Right cardiac atrium (tissue), 5 donors: ENCODE measurements around the gene STK38L. TPM values are rescaled to one million over a fixed set of nuclear protein-coding genes. Genes with fewer than 3 reads are reported as not detected.

Experiments used
- ATAC-seq, 2 donors: fragments of 200-7000 bp; cut with Tn5 transposase; one replicate each; pipeline versions ENCODE4 v1.8.0 to v1.9.1; 2020; ENCODE audit warnings: moderate library complexity in 2 of 2, mild to moderate bottlenecking in 1 of 2
- DNase-seq, 3 donors: peaks; one replicate each; pipeline ENCODE4 v3.0.0-alpha.2; 2020
- H3K27ac ChIP-seq: one replicate; pipeline ENCODE4 v1.5.1; 2013; ENCODE audit warnings: mild to moderate bottlenecking, low read length, control low read depth, moderate library complexity
- H3K27me3 ChIP-seq: one replicate; pipeline ENCODE4 v1.6.1; 2013; ENCODE audit not compliant: control insufficient read depth, insufficient read depth
- H3K4me1 ChIP-seq: one replicate; pipeline ENCODE4 v1.6.1; 2013; ENCODE audit warnings: low read length; ENCODE audit not compliant: control insufficient read depth, insufficient read depth
- H3K4me3 ChIP-seq: one replicate; pipeline ENCODE4 v1.5.1; 2013; ENCODE audit warnings: low read length, control low read depth
- H3K9me3 ChIP-seq: one replicate; pipeline ENCODE4 v1.6.1; 2013; ENCODE audit warnings: low read length; ENCODE audit not compliant: control insufficient read depth
- WGBS: extraction: QIAGEN DNeasy Blood & Tissue Kit; methylation state at CpG from one replicate; pipeline ENCODE4 v1.1.7; 2013; 5-methylcytosine and 5-hydroxymethylcytosine counted together
- intact Hi-C, 4 donors: fragments of 100-400 bp; cut with DNase I; formaldehyde crosslinking; loops; one replicate each; pipeline versions ENCODE4 v1.11.0 to v1.14.0; 2022 to 2023
- polyA plus RNA-seq: library from polyadenylated mRNA; stranded (reverse); fragments of 200-250 nt; gene quantifications from one replicate; pipeline ENCODE4 v1.2.3, GENCODE V29; 2013
- total RNA-seq, 4 donors: library from RNA; stranded (reverse); fragmentation: NEBNext Ultra II Directional; extraction: Animal tissue kit (Norgen Biotek cat#: 25700); gene quantifications; one replicate each; pipeline ENCODE4 v1.2.1, GENCODE V29; 2021
- donor health status: healthy with polysubstance abuse.
- donor health status: DM: no; HTN: yes; CAD: no.
- donor health status: DM: no; HTN: no; CAD: no.
- donor health status: DM: no; HTN: yes; CAD: no; lungs with severe emphysema.
- donor health status: DM: yes; HTN: yes; CAD: no.

Gene STK38L
- total and polyA plus RNA-seq, 5 donors = 19.5 to 160 (median 61.6) TPM

DNA sequence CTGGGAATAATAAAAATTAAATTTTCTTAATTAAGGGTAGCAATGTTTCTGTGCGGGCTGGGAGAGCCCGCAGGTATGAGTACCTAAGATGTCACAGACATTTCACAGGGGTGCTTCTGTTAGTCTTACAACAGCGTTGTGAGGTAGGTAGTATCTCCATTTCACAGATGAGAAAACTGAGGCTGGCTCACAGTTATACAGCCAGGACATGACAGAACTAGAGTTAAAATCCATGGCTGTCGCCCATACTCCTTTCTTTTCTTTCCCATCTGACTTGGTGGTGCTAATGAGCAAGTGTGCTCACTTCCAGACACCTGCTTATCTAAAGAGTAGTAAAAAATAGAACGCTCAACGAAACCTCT is 90.6 kb downstream of the STK38L start:
- H3K4me3 ChIP-seq = no peak overlapping the region

DNA sequence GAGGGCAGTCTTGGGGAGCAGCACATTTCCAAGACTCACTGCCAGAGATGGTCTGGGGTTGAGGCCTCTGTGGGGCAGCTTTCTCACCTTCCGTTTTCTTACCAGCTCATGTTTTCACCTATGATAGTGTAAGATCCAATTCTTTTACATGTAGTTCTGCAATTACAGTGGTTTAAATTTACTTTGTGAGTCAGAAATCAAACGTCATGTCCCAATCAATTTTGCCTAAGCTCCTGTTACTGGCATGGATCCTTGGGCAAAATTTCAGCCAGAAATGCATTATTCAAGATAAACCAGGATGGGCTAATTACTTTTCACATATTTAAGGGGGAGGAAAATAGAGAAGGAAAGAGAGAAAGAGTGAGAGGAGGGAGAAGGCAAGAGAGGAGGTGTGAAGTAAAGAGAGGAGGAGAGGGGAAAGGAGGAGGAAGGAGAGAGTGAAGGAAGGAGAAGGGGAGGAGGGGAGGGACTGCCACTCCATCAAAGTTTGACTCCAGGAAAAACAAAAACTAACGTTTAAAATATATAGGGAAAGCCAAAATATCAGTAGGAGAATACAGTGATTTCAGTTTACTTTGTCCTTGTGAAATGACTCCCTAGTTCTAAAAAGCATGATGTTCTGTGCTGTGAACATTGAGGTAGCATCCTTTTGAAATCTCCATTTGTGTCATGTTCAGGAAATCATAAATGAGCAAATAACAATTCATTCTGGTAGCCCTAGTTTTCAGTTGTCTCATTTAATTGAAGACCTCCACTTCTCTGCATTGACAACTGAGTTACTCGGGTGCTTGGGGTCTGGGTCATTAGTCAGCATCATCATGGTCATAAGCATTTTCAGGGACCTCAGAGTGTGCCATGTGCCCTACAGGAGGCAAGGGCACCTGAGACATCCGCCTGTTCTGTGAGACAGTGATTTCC is 91.5 kb downstream of the STK38L start:
- Histone ChIP-seq H3K27me3 (no peaks in the 10 kb centered on the region), H3K4me3 (no peak overlapping the region), H3K9me3 (no peaks in the 10 kb centered on the region), H3K4me1 (no peaks in the 10 kb centered on the region), H3K27ac (no peak overlapping the region)
- 69% methylated on average over 5 of the region's 5 CpGs for WGBS
- ATAC-seq = no peak
- no peak for DNase-seq
- intact Hi-C loops = no loop called here

More for the DNA sequence above, 90.6 kb downstream of the STK38L start:
- no peaks in the 10 kb centered on the region for H3K4me1 ChIP-seq
- no peak for ATAC-seq
- DNase-seq = no peak
- intact Hi-C loops = no loop called here
- no peaks in the 10 kb centered on the region for H3K27me3 ChIP-seq
- no peak overlapping the region for H3K27ac ChIP-seq
- WGBS = 73% methylated on average over 6 of the region's 6 CpGs
- H3K9me3 ChIP-seq = no peaks in the 10 kb centered on the region

DNA sequence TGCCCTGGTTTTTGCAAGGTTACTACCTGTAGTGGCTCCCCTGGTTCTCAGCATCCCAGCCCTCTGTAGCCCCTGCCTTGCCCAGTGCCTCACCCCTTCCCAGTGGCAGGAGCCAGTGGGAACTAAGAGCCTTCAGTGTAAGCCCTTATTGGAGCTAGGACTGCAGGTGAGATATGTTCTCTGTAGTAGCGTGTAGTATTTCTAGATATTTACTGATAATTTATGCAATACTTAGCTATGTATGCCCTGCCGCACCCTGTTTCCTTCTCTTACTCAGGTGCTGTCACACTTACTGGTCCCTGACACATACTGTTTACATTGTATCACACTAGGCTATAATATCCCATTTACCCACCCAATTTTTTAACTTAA is 92.2 kb downstream of the STK38L start:
- H3K27me3 ChIP-seq = no peaks in the 10 kb centered on the region
- WGBS = 96% methylated on average over 2 of the region's 2 CpGs
- no peaks in the 10 kb centered on the region for H3K9me3 ChIP-seq
- H3K4me1 ChIP-seq = no peaks in the 10 kb centered on the region
- DNase-seq (no peak), ATAC-seq (no peak)
- H3K4me3 ChIP-seq = no peak overlapping the region
- no peak overlapping the region for H3K27ac ChIP-seq
- intact Hi-C loops = no loop called here

DNA sequence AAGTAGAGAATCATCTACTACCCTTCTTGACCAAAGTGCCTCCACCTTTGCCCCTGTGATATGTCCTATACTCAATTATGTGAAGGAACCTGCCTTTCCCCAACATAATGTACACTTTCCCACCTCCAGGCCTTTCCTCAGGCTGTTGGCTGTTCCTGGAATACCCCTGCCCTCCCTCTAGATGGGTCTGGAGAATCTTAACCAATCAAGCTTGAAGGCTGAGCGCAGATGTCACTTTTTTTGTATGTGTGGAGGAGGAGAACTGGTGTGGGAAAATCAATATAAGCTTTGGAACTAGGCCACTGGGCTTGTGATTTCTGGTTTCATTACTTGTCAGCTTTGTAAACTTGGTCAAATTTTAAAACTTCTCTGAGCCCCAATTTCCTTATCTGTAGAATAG is 93.3 kb downstream of the STK38L start:
- H3K27me3 ChIP-seq = no peaks in the 10 kb centered on the region
- intact Hi-C loops = no loop called here
- H3K9me3 ChIP-seq = no peaks in the 10 kb centered on the region
- 97% methylated on average over 1 of the region's 1 CpG for WGBS
- no peak overlapping the region for H3K4me3 ChIP-seq
- DNase-seq (no peak), ATAC-seq (no peak)
- H3K4me1 ChIP-seq = no peaks in the 10 kb centered on the region
- no peak overlapping the region for H3K27ac ChIP-seq

DNA sequence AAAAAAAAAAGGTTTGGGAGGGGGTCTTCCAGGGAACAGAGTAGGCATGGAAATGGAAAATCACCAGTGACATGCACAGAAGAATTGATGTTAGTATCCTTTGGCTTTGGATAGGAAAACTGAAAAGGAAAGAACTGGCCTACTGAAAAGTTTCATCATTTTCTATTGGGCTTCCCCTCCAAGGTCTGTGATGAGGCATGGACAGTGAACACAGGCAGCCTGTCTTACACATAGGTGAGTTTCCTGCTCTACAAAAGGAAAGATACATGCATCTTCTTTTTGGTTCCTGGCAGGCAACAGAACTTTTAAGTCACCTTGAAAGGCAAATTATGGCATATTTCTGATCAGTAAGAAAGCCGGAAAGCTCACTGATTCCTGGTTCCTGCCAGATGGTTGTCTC is 94.4 kb downstream of the STK38L start:
- Histone ChIP-seq H3K4me1 (no peaks in the 10 kb centered on the region), H3K27me3 (no peaks in the 10 kb centered on the region), H3K27ac (no peak overlapping the region), H3K9me3 (no peaks in the 10 kb centered on the region), H3K4me3 (no peak overlapping the region)
- ATAC-seq (no peak), DNase-seq (no peak)
- WGBS = 92% methylated on average over 1 of the region's 1 CpG
- intact Hi-C loops = no loop called here

DNA sequence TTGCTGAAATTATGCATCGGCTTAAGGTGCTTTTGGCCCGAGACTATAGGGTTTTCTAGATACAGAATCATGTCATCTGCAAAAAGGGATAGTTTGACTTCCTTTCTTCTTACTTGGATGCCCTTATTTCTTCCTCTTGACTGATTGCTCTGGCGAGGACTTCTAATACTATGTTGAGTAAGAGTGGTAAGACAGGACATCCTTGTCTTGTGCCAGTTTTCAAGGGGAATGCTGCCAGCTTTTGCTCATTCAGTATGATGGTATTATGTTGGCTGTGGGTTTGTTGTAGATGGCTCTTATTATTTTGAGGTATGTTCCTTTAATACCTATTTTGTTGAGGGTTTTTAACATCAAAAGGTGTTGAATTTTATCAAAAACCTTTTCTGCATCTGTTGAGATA is 96.9 kb downstream of the STK38L start:
- Histone ChIP-seq H3K4me3 (no peak overlapping the region), H3K9me3 (no peaks in the 10 kb centered on the region), H3K27ac (no peak overlapping the region), H3K27me3 (no peaks in the 10 kb centered on the region), H3K4me1 (no peaks in the 10 kb centered on the region)
- 91% methylated on average over 3 of the region's 3 CpGs for WGBS
- ATAC-seq (no peak), DNase-seq (no peak)
- intact Hi-C loops = no loop called here

DNA sequence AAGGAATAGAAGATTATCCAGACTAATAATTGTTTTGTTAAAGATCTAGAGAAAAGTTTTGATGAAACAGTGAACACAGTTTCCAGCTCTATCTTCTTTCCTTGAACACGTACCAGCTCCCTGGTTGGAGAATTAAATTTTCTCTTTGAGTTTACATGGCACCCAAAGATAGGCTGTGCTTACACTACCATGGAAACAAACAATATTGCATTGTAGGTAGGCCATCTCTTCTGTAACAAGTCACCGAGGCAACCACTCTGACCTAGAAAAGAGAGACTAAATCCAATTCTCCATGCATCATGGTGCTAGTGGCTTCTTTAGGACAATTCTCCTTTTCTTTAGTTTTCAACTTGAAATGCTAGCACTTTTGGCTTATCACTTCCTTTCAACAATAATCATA is 98.5 kb downstream of the STK38L start:
- no peak overlapping the region for H3K4me3 ChIP-seq
- intact Hi-C loops = no loop called here

DNA sequence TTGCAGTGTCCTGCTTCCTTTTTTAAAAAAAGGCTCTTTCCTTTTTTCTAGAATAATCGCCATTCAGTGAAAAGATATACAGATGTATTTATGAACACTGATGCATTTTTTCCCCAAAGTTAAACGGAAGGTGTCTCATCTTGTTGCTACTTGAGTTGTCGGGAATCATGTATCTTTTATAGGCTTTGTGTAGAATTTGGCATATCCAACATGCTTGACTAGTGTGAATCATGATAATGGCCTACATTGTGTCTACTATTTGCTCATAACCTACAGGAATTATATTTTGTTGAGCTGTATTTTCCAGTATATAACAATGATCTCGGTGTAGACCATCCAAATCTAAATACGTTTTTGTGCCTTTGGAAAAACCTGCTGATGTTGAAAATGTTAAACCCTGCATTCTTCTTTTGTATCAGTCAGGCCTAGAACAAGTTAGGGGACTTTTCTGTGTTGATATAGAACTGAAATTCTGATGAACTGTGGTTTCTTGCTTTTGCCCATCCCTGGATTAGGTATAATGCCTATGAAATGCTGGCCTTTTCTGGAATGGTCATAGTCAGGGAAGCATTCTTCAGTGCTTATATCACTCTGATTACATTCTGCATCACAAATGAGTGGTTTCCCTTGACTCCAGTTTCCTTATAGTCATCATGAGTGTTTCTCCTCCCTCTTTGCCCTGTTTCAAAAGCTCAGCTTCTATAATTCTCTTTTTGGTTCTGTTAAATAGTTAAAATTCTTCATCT is 99.3 kb downstream of the STK38L start:
- intact Hi-C loops = no loop called here
- Histone ChIP-seq H3K4me3 (no peak overlapping the region), H3K27me3 (no peaks in the 10 kb centered on the region), H3K9me3 (no peaks in the 10 kb centered on the region), H3K4me1 (no peaks in the 10 kb centered on the region), H3K27ac (no peak overlapping the region)
- no peak for DNase-seq
- no peak for ATAC-seq
- 90% methylated on average over 5 of the region's 5 CpGs for WGBS

More for the DNA sequence above, 98.5 kb downstream of the STK38L start:
- 91% methylated on average over 2 of the region's 2 CpGs for WGBS
- Histone ChIP-seq H3K27me3 (no peaks in the 10 kb centered on the region), H3K4me1 (no peaks in the 10 kb centered on the region), H3K9me3 (no peaks in the 10 kb centered on the region), H3K27ac (no peak overlapping the region)
- ATAC-seq (no peak), DNase-seq (no peak)

DNA sequence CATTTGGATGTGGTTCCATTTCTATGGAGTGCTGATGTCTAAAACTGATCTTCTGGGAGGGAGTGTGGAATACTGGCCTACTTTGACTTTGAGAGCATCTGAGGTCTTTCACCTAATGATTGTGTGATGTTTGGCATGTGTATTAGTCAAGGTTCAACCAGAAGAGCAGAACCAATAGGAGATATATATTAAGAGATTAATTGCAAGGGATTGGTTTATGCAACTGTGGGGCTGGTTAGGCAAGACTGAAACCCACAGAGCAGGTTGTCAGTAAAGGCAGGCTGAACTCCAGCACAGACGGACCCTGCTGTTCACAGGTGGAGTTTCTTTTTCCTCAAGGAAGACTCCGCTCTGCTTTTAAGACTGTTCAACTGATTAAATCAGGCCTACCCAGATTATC is 100.2 kb downstream of the STK38L start:
- Histone ChIP-seq H3K27ac (no peak overlapping the region), H3K9me3 (no peaks in the 10 kb centered on the region), H3K4me3 (no peak overlapping the region), H3K27me3 (no peaks in the 10 kb centered on the region), H3K4me1 (no peaks in the 10 kb centered on the region)
- no peak for ATAC-seq
- 78% methylated on average over 2 of the region's 2 CpGs for WGBS
- intact Hi-C loops = no loop called here
- no peak for DNase-seq

DNA sequence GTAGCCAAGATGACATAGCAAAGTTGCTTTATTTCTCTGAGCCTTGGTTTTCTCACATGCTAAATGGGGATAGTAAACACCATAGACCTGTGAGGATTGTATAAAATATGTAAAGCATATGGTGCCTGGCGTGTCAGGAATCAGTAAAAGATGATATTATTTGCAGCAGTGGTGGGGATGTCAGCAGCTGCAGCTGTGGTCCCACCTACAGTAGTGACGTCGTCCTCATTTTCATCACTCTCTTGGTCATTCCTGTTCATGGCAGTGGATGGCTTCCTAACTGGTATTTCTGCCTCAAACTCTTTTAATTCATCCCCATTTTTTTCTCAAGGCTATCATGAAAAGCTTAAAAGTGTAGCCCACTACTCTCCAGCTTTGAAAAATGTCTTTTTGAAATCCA is 100.7 kb downstream of the STK38L start:
- H3K4me3 ChIP-seq = no peak overlapping the region
- DNase-seq (no peak), ATAC-seq (no peak)
- H3K4me1 ChIP-seq = no peaks in the 10 kb centered on the region
- intact Hi-C loops = no loop called here
- H3K27ac ChIP-seq = no peak overlapping the region
- H3K27me3 ChIP-seq = no peaks in the 10 kb centered on the region
- WGBS = 66% methylated on average over 3 of the region's 3 CpGs
- no peaks in the 10 kb centered on the region for H3K9me3 ChIP-seq

DNA sequence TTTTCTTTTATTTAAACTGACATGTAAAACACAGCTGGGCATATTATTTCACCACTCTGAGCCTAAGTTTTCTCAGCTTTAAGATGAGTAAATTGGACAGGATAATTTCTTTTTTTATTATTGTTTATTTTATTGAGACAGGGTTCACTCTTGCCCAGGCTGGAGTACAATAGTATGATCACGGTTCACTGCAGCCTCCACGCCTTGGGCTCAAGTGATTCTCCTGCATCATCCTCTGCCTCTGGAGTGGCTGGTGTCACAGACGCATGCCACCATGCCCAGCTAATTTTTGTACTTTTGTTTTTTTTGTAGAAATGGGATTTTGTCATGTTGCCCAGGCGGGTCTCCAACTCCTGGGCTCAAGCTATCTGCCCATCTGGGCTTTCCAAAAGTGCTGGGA is 101.3 kb downstream of the STK38L start:
- 89% methylated on average over 4 of the region's 4 CpGs for WGBS
- H3K4me1 ChIP-seq = no peaks in the 10 kb centered on the region

More for the DNA sequence above, 101.3 kb downstream of the STK38L start:
- ATAC-seq = no peak
- no peaks in the 10 kb centered on the region for H3K9me3 ChIP-seq
- H3K4me3 ChIP-seq = no peak overlapping the region
- DNase-seq = no peak
- H3K27ac ChIP-seq = no peak overlapping the region
- intact Hi-C loops = no loop called here
- no peaks in the 10 kb centered on the region for H3K27me3 ChIP-seq
